Neural progenitor cell (in vitro differentiated cells): Measurements from ENCODE around the gene C11orf52. TPM values are rescaled to one million over a fixed set of nuclear protein-coding genes. Genes with fewer than 3 reads are reported as not detected.

Source experiments
- DNase-seq: peaks from one replicate; pipeline ENCODE4 v3.0.0-alpha.2; 2016; ENCODE audit warnings: low spot score
- H2AFZ ChIP-seq: fragments of 200-600 bp; sonication (generic); replicated peaks from 2 replicates; pipeline ENCODE4 v1.6.1; 2016; ENCODE audit warnings: antibody characterized with exemption
- H3F3A ChIP-seq: fragments of 200-600 bp; sonication (generic); 2 replicates; pipeline ENCODE4 v1.6.1; 2016; ENCODE audit warnings: antibody characterized with exemption, low read depth
- H3K27ac ChIP-seq: fragments of 200-600 bp; sonication (generic); 2 replicates; pipeline ENCODE4 v1.5.1; 2016; ENCODE audit warnings: mild to moderate bottlenecking
- H3K27me3 ChIP-seq: fragments of 200-600 bp; sonication (generic); 2 replicates; pipeline ENCODE4 v1.6.1; 2016; ENCODE audit warnings: mild to moderate bottlenecking, moderate library complexity
- H3K36me3 ChIP-seq: fragments of 200-600 bp; sonication (generic); 2 replicates; pipeline ENCODE4 v1.5.1; 2016
- H3K4me1 ChIP-seq: fragments of 200-600 bp; sonication (generic); 2 replicates; pipeline ENCODE4 v1.6.1; 2016; ENCODE audit warnings: mixed run types
- H3K4me2 ChIP-seq: fragments of 200-600 bp; sonication (generic); 2 replicates; pipeline ENCODE4 v1.6.1; 2016
- H3K4me3 ChIP-seq: fragments of 200-600 bp; sonication (generic); 2 replicates; pipeline ENCODE4 v1.5.1; 2016
- H3K79me2 ChIP-seq: fragments of 200-600 bp; sonication (generic); 2 replicates; pipeline ENCODE4 v1.6.1; 2016; ENCODE audit warnings: low read depth
- H3K9ac ChIP-seq: fragments of 200-600 bp; sonication (generic); 2 replicates; pipeline ENCODE4 v1.6.1; 2016
- H3K9me3 ChIP-seq: fragments of 200-600 bp; sonication (generic); 2 replicates; pipeline ENCODE4 v1.5.1; 2016; ENCODE audit warnings: low read depth
- H4K20me1 ChIP-seq: fragments of 200-600 bp; sonication (generic); 2 replicates; pipeline ENCODE4 v1.6.1; 2016; ENCODE audit warnings: low read depth
- H3K27ac Mint-ChIP-seq: 3 replicates; pipeline ENCODE4 v1.8.0; 2021; ENCODE audit warnings: mixed read lengths
- H3K27me3 Mint-ChIP-seq: 2 replicates; pipeline ENCODE4 v1.8.0; 2022; ENCODE audit warnings: low read depth, mild to moderate bottlenecking, inconsistent platforms, moderate library complexity, mixed read lengths; ENCODE audit not compliant: insufficient read depth
- H3K36me3 Mint-ChIP-seq: 3 replicates; pipeline ENCODE4 v1.8.0; 2021; ENCODE audit warnings: mixed read lengths
- H3K4me1 Mint-ChIP-seq: 3 replicates; pipeline ENCODE4 v1.8.0; 2021; ENCODE audit warnings: mixed read lengths
- H3K4me3 Mint-ChIP-seq: 3 replicates; pipeline ENCODE4 v1.8.0; 2021; ENCODE audit warnings: mild to moderate bottlenecking, moderate library complexity, mixed read lengths
- H3K9me3 Mint-ChIP-seq: 3 replicates; pipeline ENCODE4 v1.8.0; 2020; ENCODE audit warnings: mixed read lengths
- EZH2 ChIP-seq: fragments of 200-600 bp; sonication (generic); IDR thresholded peaks from 2 replicates; pipeline ENCODE4 v1.6.1; 2017; ENCODE audit warnings: antibody characterized with exemption, mild to moderate bottlenecking, moderate library complexity
- EZH2phosphoT487 ChIP-seq: fragments of 200-600 bp; sonication (generic); IDR thresholded peaks from 2 replicates; pipeline ENCODE4 v1.6.1; 2017; ENCODE audit warnings: antibody characterized with exemption
- total RNA-seq: library from RNA; depleted of rRNA; stranded (reverse); fragments of >200 nt; gene quantifications from 2 replicates; pipeline ENCODE4 v1.2.3, GENCODE V29; 2015; ENCODE audit warnings: low replicate concordance
- TF ChIP-seq, protein P1 (sequence below): fragments of 200-600 bp; sonication (generic); IDR thresholded peaks from 2 replicates; pipeline ENCODE4 v1.5.1; 2017; ENCODE audit warnings: antibody characterized with exemption, mild to moderate bottlenecking

The C11orf52 gene
- total RNA-seq, 1 donor from 2014 or later = not detected

DNA sequence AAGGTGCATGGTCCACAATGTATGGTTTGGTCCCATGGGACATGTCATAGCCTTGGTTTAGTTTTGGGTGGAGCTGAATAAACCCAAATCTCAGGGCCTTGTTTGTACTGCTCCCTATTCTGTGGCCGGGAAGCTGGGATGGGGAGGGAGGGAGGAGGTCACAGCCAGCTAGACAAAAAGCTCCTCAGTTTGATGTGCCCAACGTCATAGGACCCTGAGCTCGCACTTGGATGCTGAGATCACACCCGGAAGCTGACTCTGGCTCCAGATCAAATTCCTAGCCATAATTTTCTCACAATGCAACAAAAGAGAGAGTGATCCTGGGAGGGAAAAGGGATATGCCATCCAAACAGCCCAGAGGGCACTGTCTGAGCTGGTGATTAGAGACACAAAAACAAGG is 4.7 kb upstream of the C11orf52 start:
- Histone ChIP-seq H2AFZ (no peak overlapping the region), H3K27me3 (no peaks in the 10 kb centered on the region), H3K4me3 (no peak overlapping the region), H3K36me3 (no peaks in the 10 kb centered on the region), H3K79me2 (no peaks in the 10 kb centered on the region), H3K9me3 (no peaks in the 10 kb centered on the region), H4K20me1 (no peaks in the 10 kb centered on the region), H3F3A (no peaks in the 10 kb centered on the region), H3K27ac (no peak overlapping the region), H3K4me1 (peaks cover 9% of the 10 kb centered on the region), H3K9ac (no peak overlapping the region), H3K4me2 (no peak overlapping the region)
- TF ChIP-seq, protein P1, sequence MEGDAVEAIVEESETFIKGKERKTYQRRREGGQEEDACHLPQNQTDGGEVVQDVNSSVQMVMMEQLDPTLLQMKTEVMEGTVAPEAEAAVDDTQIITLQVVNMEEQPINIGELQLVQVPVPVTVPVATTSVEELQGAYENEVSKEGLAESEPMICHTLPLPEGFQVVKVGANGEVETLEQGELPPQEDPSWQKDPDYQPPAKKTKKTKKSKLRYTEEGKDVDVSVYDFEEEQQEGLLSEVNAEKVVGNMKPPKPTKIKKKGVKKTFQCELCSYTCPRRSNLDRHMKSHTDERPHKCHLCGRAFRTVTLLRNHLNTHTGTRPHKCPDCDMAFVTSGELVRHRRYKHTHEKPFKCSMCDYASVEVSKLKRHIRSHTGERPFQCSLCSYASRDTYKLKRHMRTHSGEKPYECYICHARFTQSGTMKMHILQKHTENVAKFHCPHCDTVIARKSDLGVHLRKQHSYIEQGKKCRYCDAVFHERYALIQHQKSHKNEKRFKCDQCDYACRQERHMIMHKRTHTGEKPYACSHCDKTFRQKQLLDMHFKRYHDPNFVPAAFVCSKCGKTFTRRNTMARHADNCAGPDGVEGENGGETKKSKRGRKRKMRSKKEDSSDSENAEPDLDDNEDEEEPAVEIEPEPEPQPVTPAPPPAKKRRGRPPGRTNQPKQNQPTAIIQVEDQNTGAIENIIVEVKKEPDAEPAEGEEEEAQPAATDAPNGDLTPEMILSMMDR = no peak
- no peak for TF ChIP-seq EZH2
- TF ChIP-seq EZH2phosphoT487 = no peak
- H3K4me3 Mint-ChIP-seq = no peak overlapping the region
- H3K9me3 Mint-ChIP-seq = no peaks in the 10 kb centered on the region
- no peak for DNase-seq
- peaks cover 12% of the 10 kb centered on the region for H3K4me1 Mint-ChIP-seq
- no peak overlapping the region for H3K27ac Mint-ChIP-seq
- H3K27me3 Mint-ChIP-seq = peaks cover 4% of the 10 kb centered on the region
- H3K36me3 Mint-ChIP-seq = no peaks in the 10 kb centered on the region

DNA sequence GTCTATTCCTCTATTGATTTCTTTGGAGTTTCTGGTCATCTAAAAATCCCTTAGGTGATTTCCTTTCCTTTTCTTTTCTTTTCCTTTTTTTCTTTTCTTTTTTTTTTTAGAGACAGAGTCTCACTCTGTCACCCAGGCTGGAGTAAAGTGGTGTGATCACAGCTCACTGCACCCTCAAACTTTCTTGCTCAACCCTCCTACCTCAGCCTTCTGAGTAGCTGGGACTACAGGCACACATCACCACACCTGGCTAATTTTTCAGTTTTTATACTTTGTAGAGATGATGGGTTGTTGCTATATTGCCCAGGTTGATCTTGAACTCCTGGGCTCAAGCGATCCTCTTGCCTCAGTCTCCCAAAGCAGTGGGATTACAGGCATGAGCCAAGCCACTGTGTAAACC is 1.9 kb upstream of the C11orf52 start:
- Histone ChIP-seq H3F3A (no peaks in the 10 kb centered on the region), H3K27me3 (no peaks in the 10 kb centered on the region), H3K27ac (no peak overlapping the region), H3K9ac (no peak overlapping the region), H2AFZ (no peak overlapping the region), H3K9me3 (no peaks in the 10 kb centered on the region), H3K36me3 (no peaks in the 10 kb centered on the region), H3K79me2 (no peaks in the 10 kb centered on the region), H4K20me1 (no peaks in the 10 kb centered on the region), H3K4me2 (no peak overlapping the region), H3K4me3 (no peak overlapping the region), H3K4me1 (peaks cover 9% of the 10 kb centered on the region)
- DNase-seq = no peak
- Mint-ChIP-seq H3K4me1 (peaks cover 3% of the 10 kb centered on the region), H3K27ac (no peak overlapping the region), H3K4me3 (no peak overlapping the region), H3K27me3 (peaks cover 4% of the 10 kb centered on the region), H3K36me3 (no peaks in the 10 kb centered on the region), H3K9me3 (no peaks in the 10 kb centered on the region)
- TF ChIP-seq, protein P1 = no peak
- TF ChIP-seq EZH2phosphoT487 = no peak
- TF ChIP-seq EZH2 = no peak

DNA sequence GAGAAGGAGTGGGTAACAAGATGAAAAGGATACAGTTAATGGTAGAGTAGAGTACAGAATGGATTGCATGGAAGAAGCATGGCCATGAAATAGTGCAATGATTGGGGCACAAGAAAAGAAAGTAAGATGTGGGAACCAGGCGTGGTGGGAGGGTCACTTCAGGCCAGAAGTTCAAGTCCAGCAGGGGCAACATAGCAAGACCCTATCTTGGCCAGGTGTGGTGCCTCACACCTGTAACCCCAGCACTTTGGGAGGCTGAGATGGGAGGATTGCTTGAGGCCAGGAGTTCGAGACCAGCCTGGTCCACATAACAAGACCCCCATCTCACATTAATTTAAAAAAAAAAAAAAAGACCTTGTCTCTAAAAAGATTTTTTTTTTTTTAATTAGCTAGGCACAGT is 1.4 kb upstream of the C11orf52 start:
- H3K27ac Mint-ChIP-seq = no peak overlapping the region
- H3K4me3 Mint-ChIP-seq = no peak overlapping the region
- no peaks in the 10 kb centered on the region for H3K9me3 ChIP-seq
- H3F3A ChIP-seq = no peaks in the 10 kb centered on the region
- no peaks in the 10 kb centered on the region for H3K36me3 ChIP-seq
- no peak overlapping the region for H3K4me2 ChIP-seq
- H3K4me3 ChIP-seq = no peak overlapping the region
- TF ChIP-seq, protein P1 = no peak
- TF ChIP-seq EZH2phosphoT487 (no peak), EZH2 (no peak)
- DNase-seq = no peak
- H3K27me3 ChIP-seq = no peaks in the 10 kb centered on the region
- H3K9ac ChIP-seq = no peak overlapping the region
- H4K20me1 ChIP-seq = no peaks in the 10 kb centered on the region
- H3K4me1 ChIP-seq = peaks cover 3% of the 10 kb centered on the region
- H3K79me2 ChIP-seq = no peaks in the 10 kb centered on the region
- peaks cover 2% of the 10 kb centered on the region for H3K4me1 Mint-ChIP-seq
- H2AFZ ChIP-seq = no peak overlapping the region
- H3K27ac ChIP-seq = no peak overlapping the region
- no peaks in the 10 kb centered on the region for H3K36me3 Mint-ChIP-seq
- H3K9me3 Mint-ChIP-seq = no peaks in the 10 kb centered on the region
- peaks cover 4% of the 10 kb centered on the region for H3K27me3 Mint-ChIP-seq

DNA sequence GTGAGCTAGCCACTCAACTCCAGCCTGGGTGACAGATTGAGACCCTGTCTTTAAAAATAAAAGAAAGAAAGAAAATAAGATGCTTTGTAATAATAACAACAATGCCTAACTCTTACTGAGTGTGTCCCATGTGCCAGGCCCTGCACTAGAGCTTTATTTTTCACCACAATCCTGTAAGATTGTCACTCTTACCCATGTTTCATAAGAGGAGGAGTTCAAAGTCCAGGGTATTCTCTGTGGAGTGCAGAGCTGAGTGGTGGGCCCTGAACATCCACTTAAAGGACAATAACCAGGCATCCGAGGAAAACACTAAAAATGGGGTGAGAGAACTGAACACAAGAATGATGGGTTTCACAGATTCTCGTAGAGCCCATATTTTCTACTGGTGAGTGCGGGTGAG is 925 bp upstream of the C11orf52 start:
- no peak overlapping the region for H3K9ac ChIP-seq
- no peak overlapping the region for H3K4me3 ChIP-seq
- Mint-ChIP-seq H3K36me3 (no peaks in the 10 kb centered on the region), H3K9me3 (no peaks in the 10 kb centered on the region), H3K4me3 (no peak overlapping the region), H3K4me1 (peaks cover 3% of the 10 kb centered on the region), H3K27me3 (peaks cover 4% of the 10 kb centered on the region), H3K27ac (no peak overlapping the region)
- H3K27me3 ChIP-seq = no peaks in the 10 kb centered on the region
- no peaks in the 10 kb centered on the region for H3K36me3 ChIP-seq
- TF ChIP-seq EZH2phosphoT487 (no peak), EZH2 (no peak)
- TF ChIP-seq, protein P1 = no peak
- no peak overlapping the region for H3K4me2 ChIP-seq
- H3K4me1 ChIP-seq = peaks cover 4% of the 10 kb centered on the region
- no peak overlapping the region for H3K27ac ChIP-seq
- H3F3A ChIP-seq = no peaks in the 10 kb centered on the region
- no peaks in the 10 kb centered on the region for H3K9me3 ChIP-seq
- H2AFZ ChIP-seq = no peak overlapping the region
- H3K79me2 ChIP-seq = no peaks in the 10 kb centered on the region
- DNase-seq = no peak
- H4K20me1 ChIP-seq = no peaks in the 10 kb centered on the region
